K562 (cell line): ENCODE measurements around the gene KCNE1. TPM values are rescaled to one million over a fixed set of nuclear protein-coding genes. Genes with fewer than 3 reads are reported as not detected.

Experiments
- CEBPG ChIP-seq, 3 experiments: fragments of 200-800 bp in 1 of 3; sonication (Bioruptor generic) in 1 of 3; sonication (generic) in 1 of 3; formaldehyde crosslinking in 1 of 3; IDR thresholded peaks in 2 of 3; conservative IDR thresholded peaks in 1 of 3; 2 replicates each; pipeline versions ENCODE4 v1.6.1 to v1.8.0; 2016 to 2022; ENCODE audit warnings: missing compliant biosample characterization in 2 of 3, missing genetic modification characterization in 2 of 3, mild to moderate bottlenecking in 1 of 3, missing genetic modification reagents in 1 of 3
- HDAC1 ChIP-seq, 2 experiments: fragments of 450-650 bp; IDR thresholded peaks; 2 replicates each; pipeline ENCODE4 v1.6.1; 2016 to 2017; ENCODE audit warnings: inconsistent platforms in 1 of 2, mild to moderate bottlenecking in 1 of 2, moderate library complexity in 1 of 2
- HOXB6 ChIP-seq: fragments of 250-450 bp; sonication (Bioruptor Pico); IDR thresholded peaks from 2 replicates; pipeline ENCODE4 v1.5.1; 2022; ENCODE audit warnings: mild to moderate bottlenecking, borderline replicate concordance
- PTTG1 ChIP-seq: fragments of 450-650 bp; IDR thresholded peaks from 2 replicates; pipeline ENCODE4 v1.6.1; 2016; ENCODE audit warnings: low read depth, mild to moderate bottlenecking, missing genetic modification characterization, missing compliant biosample characterization
- RAD21 ChIP-seq, 2 experiments: fragments of 250-450 bp in 1 of 2; fragments of 450-650 bp in 1 of 2; sonication (Bioruptor Pico) in 1 of 2; formaldehyde crosslinking in 1 of 2; IDR thresholded peaks in 1 of 2; conservative IDR thresholded peaks in 1 of 2; 2 replicates each; pipeline versions ENCODE4 v1.4.0 to v1.8.0; 2020 to 2022; ENCODE audit warnings: mild to moderate bottlenecking in 2 of 2, moderate library complexity in 1 of 2
- RBM25 ChIP-seq: fragments of 200-400 bp; formaldehyde crosslinking; IDR thresholded peaks from 2 replicates; pipeline ENCODE4 v1.6.1; 2018; ENCODE audit warnings: low read length, low read depth, moderate library complexity; ENCODE audit not compliant: severe bottlenecking
- SMAD3 ChIP-seq: fragments of 450-650 bp; formaldehyde crosslinking; conservative IDR thresholded peaks from 2 replicates; pipeline ENCODE4 v1.4.0; 2020; ENCODE audit warnings: mild to moderate bottlenecking
- STAG1 ChIP-seq: sonication (generic); formaldehyde crosslinking; IDR thresholded peaks from 2 replicates; pipeline ENCODE4 v1.5.0; 2020; ENCODE audit warnings: missing genetic modification reagents, borderline replicate concordance
- SUPT5H ChIP-seq: fragments of 450-650 bp; IDR thresholded peaks from 2 replicates; pipeline ENCODE4 v1.6.1; 2016
- ZBTB17 ChIP-seq: fragments of 450-650 bp; formaldehyde crosslinking; IDR thresholded peaks from 2 replicates; pipeline ENCODE4 v1.4.0; 2020; ENCODE audit warnings: mild to moderate bottlenecking
- ZNF324 ChIP-seq: fragments of 250-450 bp; sonication (Bioruptor Pico); IDR thresholded peaks from 2 replicates; pipeline ENCODE4 v1.4.0; 2020; ENCODE audit warnings: mild to moderate bottlenecking
- polyA plus RNA-seq, 8 experiments: library from polyadenylated mRNA; depleted of rRNA in 4 of 8; stranded (reverse) in 5 of 8; unstranded in 3 of 8; fragments of >200 nt; fragmentation: Nextera tagmentation in 2 of 8; fragmentation: Illumina TruSeq in 1 of 8; extraction: Ambion mirVana in 2 of 8; extraction: Trizol in 1 of 8; gene quantifications; 2 replicates each; pipeline versions ENCODE4 v1.2.1 to v1.2.3, GENCODE V29; 2011 to 2014; ENCODE audit warnings: inconsistent platforms in 1 of 8, missing spikeins in 1 of 8
- total RNA-seq, 7 experiments: library from RNA; depleted of rRNA in 6 of 7; stranded (reverse); fragments of >200 nt in 6 of 7; fragmentation: Illumina TruSeq in 2 of 7; extraction: Trizol in 2 of 7; gene quantifications; 2 replicates each; pipeline versions ENCODE4 v1.2.1 to v1.2.3, GENCODE V29; 2011 to 2021; ENCODE audit warnings: low replicate concordance in 1 of 7
- TF ChIP-seq, protein P1 (sequence below): sonication (generic); formaldehyde crosslinking; IDR thresholded peaks from 2 replicates; pipeline ENCODE4 v1.8.0; 2022; ENCODE audit warnings: mild to moderate bottlenecking, low read depth, missing genetic modification reagents
- TF ChIP-seq, protein P2 (sequence below): IDR thresholded peaks from 3 replicates; pipeline ENCODE4 v1.6.1; 2011; ENCODE audit warnings: borderline replicate concordance, mild to moderate bottlenecking; ENCODE audit not compliant: insufficient read length, insufficient read depth
- TF ChIP-seq, protein P3 (sequence below): sonication (generic); formaldehyde crosslinking; IDR thresholded peaks from 2 replicates; pipeline ENCODE4 v1.8.0; 2022; ENCODE audit warnings: missing genetic modification reagents, mild to moderate bottlenecking, moderate library complexity, borderline replicate concordance
- TF ChIP-seq, protein P4 (sequence below): fragments of 450-650 bp; IDR thresholded peaks from 2 replicates; pipeline ENCODE4 v1.6.1; 2017; ENCODE audit warnings: antibody characterized with exemption
- TF ChIP-seq, protein P5 (sequence below): fragments of 450-650 bp; formaldehyde crosslinking; IDR thresholded peaks from 2 replicates; pipeline ENCODE4 v1.4.0; 2020; ENCODE audit warnings: mild to moderate bottlenecking, moderate library complexity
- TF ChIP-seq, protein P6 (sequence below): fragments of 450-650 bp; IDR thresholded peaks from 2 replicates; pipeline ENCODE4 v1.7.0; 2016; ENCODE audit warnings: borderline replicate concordance

KCNE1 gene
- total and polyA plus RNA-seq, 9 of the 15 experiments (the other 6 are each of a cell fraction or from before 2014, with no cell fraction given): 0.05 to 0.22 (median 0.11) TPM; not detected in 3

DNA sequence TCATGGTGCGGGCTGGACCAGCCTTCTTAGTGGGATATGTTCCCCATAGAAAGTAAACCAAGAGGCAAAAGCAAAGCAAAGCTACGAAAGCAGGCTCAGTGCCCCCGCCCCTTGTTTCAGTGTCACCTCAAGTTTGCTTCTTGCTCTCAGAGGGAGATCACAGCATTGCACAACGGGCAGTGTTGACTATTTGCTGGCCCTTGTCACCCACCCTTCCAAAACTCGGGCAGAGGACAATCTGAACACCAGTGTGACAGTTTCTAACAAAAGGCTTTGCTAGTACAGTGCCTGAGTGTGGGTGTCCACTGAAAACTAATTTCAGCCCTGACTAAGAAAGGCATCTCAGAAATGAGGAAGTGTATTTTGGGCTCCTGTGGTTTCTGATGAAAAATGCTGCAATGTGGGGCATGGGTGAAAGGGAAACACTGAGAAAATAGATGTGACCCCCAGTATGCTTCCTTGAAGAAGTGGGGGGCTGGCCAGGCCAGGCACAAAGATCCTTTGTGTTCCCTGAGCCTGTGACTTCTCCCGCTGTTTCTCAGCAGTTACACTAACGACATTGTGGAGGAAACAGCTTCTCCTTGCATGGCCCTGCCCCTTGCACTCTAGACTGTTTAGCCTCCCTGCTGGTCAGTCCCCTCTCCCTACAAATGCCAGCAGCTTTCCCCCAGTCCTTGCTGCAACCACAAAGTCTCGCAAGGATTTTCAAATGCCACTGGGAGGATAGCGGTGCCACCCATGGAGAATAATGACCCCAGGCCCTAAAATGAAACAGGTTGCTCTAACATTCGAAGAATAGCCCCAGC lies 33.3 kb upstream of the KCNE1 start (continued):
- TF ChIP-seq, protein P1, sequence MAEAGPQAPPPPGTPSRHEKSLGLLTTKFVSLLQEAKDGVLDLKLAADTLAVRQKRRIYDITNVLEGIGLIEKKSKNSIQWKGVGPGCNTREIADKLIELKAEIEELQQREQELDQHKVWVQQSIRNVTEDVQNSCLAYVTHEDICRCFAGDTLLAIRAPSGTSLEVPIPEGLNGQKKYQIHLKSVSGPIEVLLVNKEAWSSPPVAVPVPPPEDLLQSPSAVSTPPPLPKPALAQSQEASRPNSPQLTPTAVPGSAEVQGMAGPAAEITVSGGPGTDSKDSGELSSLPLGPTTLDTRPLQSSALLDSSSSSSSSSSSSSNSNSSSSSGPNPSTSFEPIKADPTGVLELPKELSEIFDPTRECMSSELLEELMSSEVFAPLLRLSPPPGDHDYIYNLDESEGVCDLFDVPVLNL: no peak
- TF ChIP-seq, protein P2, sequence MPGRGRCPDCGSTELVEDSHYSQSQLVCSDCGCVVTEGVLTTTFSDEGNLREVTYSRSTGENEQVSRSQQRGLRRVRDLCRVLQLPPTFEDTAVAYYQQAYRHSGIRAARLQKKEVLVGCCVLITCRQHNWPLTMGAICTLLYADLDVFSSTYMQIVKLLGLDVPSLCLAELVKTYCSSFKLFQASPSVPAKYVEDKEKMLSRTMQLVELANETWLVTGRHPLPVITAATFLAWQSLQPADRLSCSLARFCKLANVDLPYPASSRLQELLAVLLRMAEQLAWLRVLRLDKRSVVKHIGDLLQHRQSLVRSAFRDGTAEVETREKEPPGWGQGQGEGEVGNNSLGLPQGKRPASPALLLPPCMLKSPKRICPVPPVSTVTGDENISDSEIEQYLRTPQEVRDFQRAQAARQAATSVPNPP: no peak
- TF ChIP-seq, protein P3, sequence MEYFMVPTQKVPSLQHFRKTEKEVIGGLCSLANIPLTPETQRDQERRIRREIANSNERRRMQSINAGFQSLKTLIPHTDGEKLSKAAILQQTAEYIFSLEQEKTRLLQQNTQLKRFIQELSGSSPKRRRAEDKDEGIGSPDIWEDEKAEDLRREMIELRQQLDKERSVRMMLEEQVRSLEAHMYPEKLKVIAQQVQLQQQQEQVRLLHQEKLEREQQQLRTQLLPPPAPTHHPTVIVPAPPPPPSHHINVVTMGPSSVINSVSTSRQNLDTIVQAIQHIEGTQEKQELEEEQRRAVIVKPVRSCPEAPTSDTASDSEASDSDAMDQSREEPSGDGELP (CRISPR knock-in tag): no peak
- TF ChIP-seq RBM25 (peak; percentile 56), ZBTB17 (peak; percentile 54; the same call in 1 of the 2 replicates), HDAC1 (IDR thresholded peaks at IDR 0.05) (no peak), STAG1 (CRISPR knock-in tag) (no peak), RAD21 (CRISPR knock-in tag; conservative IDR thresholded peaks at IDR 0.05 in 1 of 2, IDR thresholded peaks at IDR 0.05 in 1 of 2) (peak; percentile 9; a peak in 2 of 4 replicates), ZNF324 (CRISPR knock-in tag) (no peak), PTTG1 (tag) (no peak), HOXB6 (no peak), SUPT5H (no peak), CEBPG (CRISPR knock-in tag; IDR thresholded peaks at IDR 0.05) (peak; percentile 97), CEBPG (tag; conservative IDR thresholded peaks at IDR 0.05 in 1 of 2, IDR thresholded peaks at IDR 0.05 in 1 of 2) (peak; percentile 93 to 97), SMAD3 (CRISPR knock-in tag) (peak; percentile 23; the same call in 1 of the 2 replicates)
- TF ChIP-seq, protein P4, sequence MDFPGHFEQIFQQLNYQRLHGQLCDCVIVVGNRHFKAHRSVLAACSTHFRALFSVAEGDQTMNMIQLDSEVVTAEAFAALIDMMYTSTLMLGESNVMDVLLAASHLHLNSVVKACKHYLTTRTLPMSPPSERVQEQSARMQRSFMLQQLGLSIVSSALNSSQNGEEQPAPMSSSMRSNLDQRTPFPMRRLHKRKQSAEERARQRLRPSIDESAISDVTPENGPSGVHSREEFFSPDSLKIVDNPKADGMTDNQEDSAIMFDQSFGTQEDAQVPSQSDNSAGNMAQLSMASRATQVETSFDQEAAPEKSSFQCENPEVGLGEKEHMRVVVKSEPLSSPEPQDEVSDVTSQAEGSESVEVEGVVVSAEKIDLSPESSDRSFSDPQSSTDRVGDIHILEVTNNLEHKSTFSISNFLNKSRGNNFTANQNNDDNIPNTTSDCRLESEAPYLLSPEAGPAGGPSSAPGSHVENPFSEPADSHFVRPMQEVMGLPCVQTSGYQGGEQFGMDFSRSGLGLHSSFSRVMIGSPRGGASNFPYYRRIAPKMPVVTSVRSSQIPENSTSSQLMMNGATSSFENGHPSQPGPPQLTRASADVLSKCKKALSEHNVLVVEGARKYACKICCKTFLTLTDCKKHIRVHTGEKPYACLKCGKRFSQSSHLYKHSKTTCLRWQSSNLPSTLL: no peak
- TF ChIP-seq, protein P5, sequence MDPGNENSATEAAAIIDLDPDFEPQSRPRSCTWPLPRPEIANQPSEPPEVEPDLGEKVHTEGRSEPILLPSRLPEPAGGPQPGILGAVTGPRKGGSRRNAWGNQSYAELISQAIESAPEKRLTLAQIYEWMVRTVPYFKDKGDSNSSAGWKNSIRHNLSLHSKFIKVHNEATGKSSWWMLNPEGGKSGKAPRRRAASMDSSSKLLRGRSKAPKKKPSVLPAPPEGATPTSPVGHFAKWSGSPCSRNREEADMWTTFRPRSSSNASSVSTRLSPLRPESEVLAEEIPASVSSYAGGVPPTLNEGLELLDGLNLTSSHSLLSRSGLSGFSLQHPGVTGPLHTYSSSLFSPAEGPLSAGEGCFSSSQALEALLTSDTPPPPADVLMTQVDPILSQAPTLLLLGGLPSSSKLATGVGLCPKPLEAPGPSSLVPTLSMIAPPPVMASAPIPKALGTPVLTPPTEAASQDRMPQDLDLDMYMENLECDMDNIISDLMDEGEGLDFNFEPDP (CRISPR knock-in tag): 0 out of 2 replicates have a peak, but pooled peaks have one; percentile 12
- TF ChIP-seq, protein P6, sequence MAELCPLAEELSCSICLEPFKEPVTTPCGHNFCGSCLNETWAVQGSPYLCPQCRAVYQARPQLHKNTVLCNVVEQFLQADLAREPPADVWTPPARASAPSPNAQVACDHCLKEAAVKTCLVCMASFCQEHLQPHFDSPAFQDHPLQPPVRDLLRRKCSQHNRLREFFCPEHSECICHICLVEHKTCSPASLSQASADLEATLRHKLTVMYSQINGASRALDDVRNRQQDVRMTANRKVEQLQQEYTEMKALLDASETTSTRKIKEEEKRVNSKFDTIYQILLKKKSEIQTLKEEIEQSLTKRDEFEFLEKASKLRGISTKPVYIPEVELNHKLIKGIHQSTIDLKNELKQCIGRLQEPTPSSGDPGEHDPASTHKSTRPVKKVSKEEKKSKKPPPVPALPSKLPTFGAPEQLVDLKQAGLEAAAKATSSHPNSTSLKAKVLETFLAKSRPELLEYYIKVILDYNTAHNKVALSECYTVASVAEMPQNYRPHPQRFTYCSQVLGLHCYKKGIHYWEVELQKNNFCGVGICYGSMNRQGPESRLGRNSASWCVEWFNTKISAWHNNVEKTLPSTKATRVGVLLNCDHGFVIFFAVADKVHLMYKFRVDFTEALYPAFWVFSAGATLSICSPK: no peak
